Rectal smooth muscle tissue (tissue), 1 donor: Measurements from ENCODE around the gene SELENOV.
A peak's percentile ranks its signal among the peaks of the same experiment; 100 is the strongest.
"Not testable (repeated sequence)": the region's sequence is repeated elsewhere in the genome, so short reads cannot be mapped to it uniquely, and the experiment has no call there.

Experiments
- H3K27ac ChIP-seq: one replicate; pipeline ENCODE4 v1.7.0; 2013; ENCODE audit warnings: low read depth, low read length, inconsistent platforms
- H3K27me3 ChIP-seq: one replicate; pipeline ENCODE4 v1.7.0; 2013; ENCODE audit warnings: low read length; ENCODE audit not compliant: control insufficient read depth, insufficient read depth
- H3K36me3 ChIP-seq: one replicate; pipeline ENCODE4 v1.7.0; 2013; ENCODE audit warnings: low read length; ENCODE audit not compliant: control insufficient read depth, insufficient read depth
- H3K4me1 ChIP-seq: one replicate; pipeline ENCODE4 v1.7.0; 2013; ENCODE audit warnings: low read length; ENCODE audit not compliant: control insufficient read depth, insufficient read depth
- H3K4me3 ChIP-seq: one replicate; pipeline ENCODE4 v1.7.0; 2013; ENCODE audit warnings: low read length
- H3K9ac ChIP-seq: one replicate; pipeline ENCODE4 v1.7.0; 2013; ENCODE audit warnings: low read length

SELENOV gene

DNA sequence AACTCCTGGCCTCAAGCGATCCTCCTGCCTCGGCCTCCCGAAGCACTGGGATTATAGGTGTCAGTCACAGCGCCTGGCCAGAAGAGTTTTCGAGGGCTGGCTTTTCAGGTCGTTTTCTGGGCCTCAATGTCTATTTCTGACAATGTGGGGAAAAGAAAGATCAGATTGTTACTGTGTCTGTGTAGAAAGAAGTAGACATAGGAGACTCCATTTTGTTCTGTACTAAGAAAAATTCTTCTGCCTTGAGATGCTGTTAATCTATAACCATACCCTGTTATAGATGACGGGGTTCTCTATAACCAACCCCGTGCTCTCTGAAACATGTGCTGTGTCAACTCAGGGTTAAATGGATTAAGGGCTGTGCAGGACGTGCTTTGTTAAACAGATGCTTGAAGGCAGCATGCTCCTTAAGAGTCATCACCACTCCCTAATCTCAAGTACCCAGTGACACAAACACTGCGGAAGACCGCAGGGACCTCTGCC is 35.6 kb upstream of the SELENOV start:
- H3K9ac ChIP-seq, H3K27ac ChIP-seq, H3K27me3 ChIP-seq, H3K4me3 ChIP-seq: not testable (repeated sequence)
- Histone ChIP-seq H3K36me3 (peaks cover 18% of the 10 kb centered on the region), H3K4me1 (peaks cover 11% of the 10 kb centered on the region)

DNA sequence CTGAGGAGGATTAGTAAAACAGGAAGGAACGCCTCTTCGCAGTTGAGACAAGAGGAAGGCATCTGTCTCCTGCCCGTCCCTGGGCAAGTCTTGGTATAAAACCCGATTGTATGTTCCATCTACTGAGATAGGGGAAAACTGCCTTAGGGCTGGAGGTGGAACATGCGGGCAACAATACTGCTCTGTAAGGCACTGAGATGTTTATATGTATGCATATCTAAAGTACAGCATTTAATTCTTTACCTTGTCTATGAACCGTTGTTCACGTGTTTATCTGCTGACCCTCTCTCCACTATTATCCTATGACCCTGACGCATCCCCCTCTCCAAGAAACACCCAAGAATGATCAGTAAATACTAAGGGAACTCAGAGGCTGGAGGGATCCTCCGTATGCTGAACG is 35.0 kb upstream of the SELENOV start:
- Histone ChIP-seq H3K27ac (peak overlapping the region; percentile 84), H3K36me3 (peaks cover 12% of the 10 kb centered on the region)

DNA sequence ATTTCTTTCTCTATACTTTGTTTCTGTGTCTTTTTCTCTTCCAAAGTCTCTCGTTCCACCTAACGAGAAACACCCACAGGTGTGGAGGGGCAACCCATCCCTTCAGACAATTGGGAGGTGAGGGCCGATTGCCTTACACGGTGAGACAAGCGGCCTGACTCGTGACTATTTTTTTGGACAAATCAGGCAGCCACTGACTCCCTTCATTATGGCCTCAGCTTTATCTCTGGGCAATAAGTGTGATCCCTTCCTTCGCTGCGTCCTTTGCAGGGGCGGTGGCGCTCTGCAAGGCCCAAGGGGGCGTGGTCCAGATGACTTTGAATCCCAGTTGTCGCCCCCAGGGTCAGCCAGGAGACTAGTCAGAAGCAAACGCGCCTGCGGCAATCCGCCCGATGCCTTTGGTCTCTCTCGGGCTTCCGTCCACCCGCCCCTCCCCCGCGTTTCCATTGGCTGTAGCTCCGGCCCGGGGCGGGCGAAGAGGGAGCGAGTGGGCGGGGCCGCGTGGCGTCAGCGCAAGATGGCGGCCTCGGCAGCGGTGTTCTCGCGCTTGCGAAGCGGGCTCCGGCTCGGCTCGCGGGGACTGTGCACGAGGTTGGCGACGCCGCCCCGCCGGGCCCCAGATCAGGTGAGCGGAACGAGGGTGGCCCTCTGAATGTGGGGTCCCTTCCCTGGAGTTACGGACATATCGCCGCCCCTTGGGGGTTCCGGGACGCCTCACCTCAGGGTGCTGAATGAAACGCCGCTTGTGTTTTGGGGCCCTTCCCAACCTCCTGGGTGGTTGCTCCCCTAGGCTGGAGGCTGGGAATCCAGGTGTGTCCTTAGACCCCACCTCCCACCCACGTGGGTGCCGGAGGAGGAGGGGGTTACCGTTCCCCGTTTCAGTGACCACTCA is 34.4 kb upstream of the SELENOV start, which contains the start of gene TIMM50:
TIMM50 (plus strand) TSS at position 502 of the 892 bp plus-strand sequence; CDS start at position 518, 16 bp downstream.
- peak within 1 kb of the TSS; percentile 84 for H3K27ac ChIP-seq
- H3K27me3 ChIP-seq: no peaks in the 10 kb centered on the region
- peaks cover 10% of the 10 kb centered on the region for H3K36me3 ChIP-seq
- peaks cover 11% of the 10 kb centered on the region for H3K4me1 ChIP-seq
- peak within 1 kb of the TSS; percentile 95 for H3K4me3 ChIP-seq
- H3K9ac ChIP-seq: peak within 1 kb of the TSS; percentile 76

More for the DNA sequence above, 35.0 kb upstream of the SELENOV start:
- Histone ChIP-seq H3K4me1 (peaks cover 11% of the 10 kb centered on the region), H3K4me3 (peak overlapping the region; percentile 95), H3K9ac (peak overlapping the region; percentile 76), H3K27me3 (no peaks in the 10 kb centered on the region)

DNA sequence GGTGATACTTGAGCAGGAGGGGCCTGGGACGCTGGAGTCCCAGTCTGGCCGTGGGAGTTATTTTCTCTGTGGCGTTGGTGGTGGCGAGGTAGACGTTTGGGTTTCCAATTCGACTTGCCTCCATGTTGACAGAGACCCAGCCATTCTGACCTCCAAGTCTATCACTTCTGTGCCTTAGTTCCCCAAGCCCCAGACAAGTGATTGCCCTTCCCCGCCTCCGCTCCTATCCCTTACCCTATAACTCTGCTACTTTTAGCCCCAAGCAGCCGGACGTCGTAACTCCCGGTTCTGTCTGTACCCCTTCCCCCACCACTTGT is 33.8 kb upstream of the SELENOV start:
- H3K27ac ChIP-seq: no peak overlapping the region
- H3K9ac ChIP-seq: peak overlapping the region; percentile 49
- H3K27me3 ChIP-seq: no peaks in the 10 kb centered on the region
- peak overlapping the region; percentile 95 for H3K4me3 ChIP-seq
- peaks cover 11% of the 10 kb centered on the region for H3K4me1 ChIP-seq
- peaks cover 7% of the 10 kb centered on the region for H3K36me3 ChIP-seq

DNA sequence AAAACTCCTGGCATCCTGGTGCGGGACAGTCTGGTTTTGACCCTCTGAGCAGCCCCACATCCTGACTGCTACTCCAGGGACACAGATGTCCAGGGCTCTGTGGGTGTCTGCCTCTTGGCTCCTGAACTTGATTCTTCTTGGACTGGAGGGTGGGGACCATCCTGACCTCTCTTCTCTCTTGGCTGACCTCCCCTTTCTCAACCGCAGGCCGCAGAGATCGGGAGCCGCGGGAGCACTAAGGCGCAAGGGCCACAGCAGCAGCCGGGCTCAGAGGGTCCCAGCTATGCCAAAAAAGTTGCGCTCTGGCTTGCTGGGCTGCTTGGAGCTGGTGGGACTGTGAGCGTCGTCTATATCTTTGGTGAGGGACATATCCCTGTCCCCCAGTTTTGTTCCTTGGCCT is 33.3 kb upstream of the SELENOV start:
- H3K4me3 ChIP-seq: peak overlapping the region; percentile 95
- H3K27ac ChIP-seq: no peak overlapping the region
- H3K36me3 ChIP-seq: peaks cover 10% of the 10 kb centered on the region
- H3K27me3 ChIP-seq: no peaks in the 10 kb centered on the region
- H3K9ac ChIP-seq: no peak overlapping the region
- H3K4me1 ChIP-seq: peaks cover 11% of the 10 kb centered on the region

DNA sequence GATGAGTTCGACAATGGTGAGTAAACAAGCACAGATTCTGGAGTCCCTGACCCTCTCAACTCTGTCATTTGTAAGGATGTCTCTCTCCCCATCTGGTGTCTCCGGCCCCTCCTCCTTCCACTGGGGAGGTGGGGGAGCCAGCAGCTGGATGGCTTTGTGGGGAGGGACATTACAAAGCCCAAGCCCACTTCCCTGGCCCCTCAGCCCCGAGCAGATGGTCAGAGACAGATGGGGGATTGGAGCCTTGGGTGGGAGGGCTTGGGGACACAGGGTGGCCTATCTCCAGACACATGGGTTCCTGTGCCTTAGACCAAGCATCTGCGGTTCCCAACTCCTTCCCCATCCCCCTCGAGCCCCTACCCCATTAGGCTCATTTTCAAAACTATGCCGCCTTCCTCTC is 31.8 kb upstream of the SELENOV start:
- Histone ChIP-seq H3K4me1 (peaks cover 11% of the 10 kb centered on the region), H3K27me3 (no peaks in the 10 kb centered on the region), H3K36me3 (peaks cover 14% of the 10 kb centered on the region), H3K27ac (no peak overlapping the region), H3K4me3 (no peak overlapping the region), H3K9ac (no peak overlapping the region)

DNA sequence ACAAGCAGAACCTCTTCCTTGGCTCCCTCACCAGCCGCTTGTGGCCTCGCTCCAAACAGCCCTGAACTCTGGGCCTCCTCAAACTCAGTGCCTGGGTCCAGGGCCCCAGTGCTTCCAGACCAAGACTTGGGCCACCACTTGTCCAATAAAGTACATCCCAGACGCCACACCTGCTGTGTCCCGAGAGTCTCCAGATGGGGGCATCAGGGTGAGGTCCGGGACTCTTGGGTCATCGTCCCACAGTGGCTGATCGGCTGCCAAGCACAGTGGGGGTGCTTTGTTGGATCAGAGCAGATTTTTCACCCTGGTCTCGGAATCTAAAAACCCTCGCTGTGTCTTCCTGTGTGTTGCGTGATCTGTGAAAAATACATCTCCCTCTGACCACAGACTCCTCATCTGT is 25.2 kb upstream of the SELENOV start:
- Histone ChIP-seq H3K27me3 (no peaks in the 10 kb centered on the region), H3K4me1 (no peaks in the 10 kb centered on the region), H3K4me3 (no peak overlapping the region), H3K36me3 (peaks cover 33% of the 10 kb centered on the region), H3K9ac (no peak overlapping the region), H3K27ac (no peak overlapping the region)

DNA sequence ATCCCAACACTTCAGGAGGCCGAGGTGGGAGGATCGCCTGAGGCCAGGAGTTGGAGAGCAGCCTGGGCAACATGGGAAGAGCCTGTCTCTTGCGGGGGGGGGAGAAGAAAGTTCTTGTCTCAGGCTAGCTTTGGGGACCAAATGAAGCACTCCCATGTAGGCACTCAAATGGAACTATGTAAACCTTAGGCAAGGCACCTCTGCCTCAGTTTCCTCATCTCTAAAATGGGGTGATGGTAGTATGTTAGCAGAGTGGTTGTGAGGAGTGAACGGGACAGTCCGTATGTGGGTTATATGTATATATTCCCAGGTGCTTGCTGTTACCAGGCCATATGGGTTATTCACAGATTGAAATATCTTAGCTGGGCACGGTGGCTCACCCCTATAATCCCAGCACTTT is 22.7 kb upstream of the SELENOV start:
- Histone ChIP-seq H3K4me3 (no peak overlapping the region), H3K27ac (no peak overlapping the region), H3K9ac (no peak overlapping the region), H3K27me3 (no peaks in the 10 kb centered on the region), H3K36me3 (peaks cover 23% of the 10 kb centered on the region), H3K4me1 (no peaks in the 10 kb centered on the region)

DNA sequence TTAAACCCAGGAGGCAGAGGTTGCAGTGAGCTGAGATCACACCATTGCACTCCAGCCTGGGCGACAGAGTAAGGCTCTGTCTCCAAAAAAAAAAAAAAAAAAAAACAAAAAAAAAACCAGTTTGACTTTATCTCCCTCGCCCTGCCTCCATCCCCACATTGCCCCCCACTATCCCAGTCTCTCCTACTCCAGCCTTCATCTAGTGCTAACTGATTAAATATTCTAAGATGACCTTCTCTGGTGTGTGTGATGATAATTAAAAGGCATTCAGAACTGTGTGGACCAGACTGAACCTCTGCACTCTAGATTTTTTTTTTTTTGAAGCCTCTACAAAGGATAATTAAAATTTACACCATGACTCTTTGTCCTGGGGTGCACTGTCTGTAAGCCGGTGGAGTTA is 22.2 kb upstream of the SELENOV start:
- Histone ChIP-seq H3K4me1 (no peaks in the 10 kb centered on the region), H3K27me3 (no peaks in the 10 kb centered on the region), H3K4me3 (no peak overlapping the region), H3K27ac (no peak overlapping the region), H3K9ac (no peak overlapping the region), H3K36me3 (peaks cover 23% of the 10 kb centered on the region)

DNA sequence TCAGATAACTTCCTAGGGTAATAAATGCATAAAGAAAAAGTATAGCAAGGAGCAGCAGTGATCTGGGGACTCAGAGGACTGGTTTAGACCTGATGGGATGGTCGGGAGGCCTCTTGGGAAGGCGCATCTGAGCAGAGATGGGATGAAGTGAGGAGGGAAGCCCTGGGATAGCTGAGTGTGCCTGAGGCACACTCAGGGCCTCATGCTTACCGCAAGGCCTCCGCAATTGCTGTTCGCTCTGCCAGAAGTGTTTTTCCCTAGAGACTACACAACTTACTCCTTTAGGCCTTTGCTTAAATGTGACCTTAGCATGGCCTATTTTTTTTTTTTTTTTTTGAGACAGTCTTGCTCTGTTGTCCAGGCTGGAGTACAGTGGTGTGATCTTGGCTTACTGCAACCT is 20.3 kb upstream of the SELENOV start:
- H3K4me1 ChIP-seq: no peaks in the 10 kb centered on the region
- H3K36me3 ChIP-seq: peaks cover 6% of the 10 kb centered on the region
- no peak overlapping the region for H3K4me3 ChIP-seq
- no peak overlapping the region for H3K9ac ChIP-seq
- H3K27ac ChIP-seq: no peak overlapping the region
- H3K27me3 ChIP-seq: peaks cover 8% of the 10 kb centered on the region

DNA sequence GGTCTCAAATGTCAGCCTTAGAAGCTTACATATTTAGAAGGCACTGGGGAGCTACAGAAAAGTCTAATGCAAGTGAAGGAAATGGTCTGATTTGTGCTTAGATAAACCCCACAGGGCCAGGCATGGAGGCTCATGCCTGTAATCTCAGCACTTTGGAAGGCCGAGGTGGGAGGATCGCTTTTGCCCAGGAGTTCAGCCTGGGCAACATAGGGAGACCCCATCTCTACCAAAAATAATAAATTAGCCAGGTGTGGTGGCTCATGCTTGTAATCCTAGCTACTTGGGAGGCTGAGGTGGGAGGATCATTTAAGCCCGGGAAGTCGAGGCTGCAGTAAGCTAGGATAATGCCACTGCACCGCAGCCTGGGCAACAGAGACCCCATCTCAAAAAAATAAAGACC is 18.9 kb upstream of the SELENOV start:
- no peaks in the 10 kb centered on the region for H3K4me1 ChIP-seq
- peaks cover 12% of the 10 kb centered on the region for H3K27me3 ChIP-seq
- H3K9ac ChIP-seq: no peak overlapping the region
- no peak overlapping the region for H3K4me3 ChIP-seq
- no peak overlapping the region for H3K27ac ChIP-seq
- H3K36me3 ChIP-seq: no peaks in the 10 kb centered on the region

DNA sequence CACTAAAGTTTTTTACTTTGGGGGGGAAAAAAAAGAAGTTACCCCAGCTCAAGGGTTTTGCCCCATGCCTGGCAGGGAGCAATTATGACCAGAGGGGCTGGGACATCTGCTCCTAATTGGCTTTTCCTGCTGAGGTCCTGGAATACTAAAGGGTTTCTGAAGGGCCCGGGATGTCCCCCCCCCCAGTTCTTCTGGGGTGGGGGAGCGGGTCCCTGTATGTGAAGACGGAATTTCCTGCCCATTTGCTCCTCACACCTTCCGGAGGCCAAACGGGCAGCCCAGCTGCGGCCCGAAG is 17.3 kb upstream of the SELENOV start:
- Histone ChIP-seq H3K4me1 (no peaks in the 10 kb centered on the region), H3K36me3 (no peaks in the 10 kb centered on the region), H3K27ac (no peak overlapping the region), H3K27me3 (peaks cover 12% of the 10 kb centered on the region), H3K4me3 (peak overlapping the region; percentile 33), H3K9ac (no peak overlapping the region)
